Stomach (tissue), 9 donors: ENCODE measurements around the gene THBD. TPM values are rescaled to one million over a fixed set of nuclear protein-coding genes. Genes with fewer than 3 reads are reported as not detected.

Experiments used
- DNase-seq, 2 donors: peaks; one replicate each; pipeline versions ENCODE4 v3.0.0 to v3.0.0-alpha.2; 2013 to 2019
- H3K27ac ChIP-seq, 5 donors: fragments of 200-600 bp in 4 of 5; sonication (generic) in 4 of 5; one replicate each; pipeline ENCODE4 v1.5.1; 2013 to 2019; ENCODE audit warnings: mild to moderate bottlenecking in 1 of 5, moderate library complexity in 1 of 5
- H3K27me3 ChIP-seq, 3 donors: fragments of 200-600 bp; sonication (generic); one replicate each; pipeline ENCODE4 v1.5.1; 2017 to 2019; ENCODE audit warnings: mixed run types in 1 of 3
- H3K36me3 ChIP-seq, 4 donors: fragments of 200-600 bp; sonication (generic); 1 replicate in 3 of 4; 2 replicates in 1 of 4; pipeline ENCODE4 v1.5.1; 2016 to 2019
- H3K4me1 ChIP-seq, 4 donors: fragments of 200-600 bp; sonication (generic); one replicate each; pipeline ENCODE4 v1.5.1; 2016 to 2019
- H3K4me3 ChIP-seq, 4 donors: fragments of 200-600 bp; sonication (generic) in 3 of 4; one replicate each; pipeline ENCODE4 v1.5.1; 2016 to 2019; ENCODE audit warnings: mild to moderate bottlenecking in 1 of 4
- H3K9me3 ChIP-seq, 4 donors: fragments of 200-600 bp; sonication (generic); one replicate each; pipeline ENCODE4 v1.5.1; 2016 to 2019
- CTCF ChIP-seq, 7 experiments: fragments of 450-650 bp in 4 of 7; fragments of 200-600 bp in 3 of 7; sonication (generic) in 3 of 7; IDR thresholded peaks; one replicate each; pipeline ENCODE4 v1.5.1; 2016 to 2019; ENCODE audit warnings: antibody characterized with exemption in 7 of 7, control low read depth in 2 of 7, mild to moderate bottlenecking in 1 of 7
- EP300 ChIP-seq: sonication (generic); formaldehyde crosslinking; IDR thresholded peaks from one replicate; pipeline ENCODE4 v1.6.1; 2017; ENCODE audit warnings: antibody characterized with exemption
- POLR2A ChIP-seq, 4 donors: fragments of 450-650 bp; IDR thresholded peaks; one replicate each; pipeline ENCODE4 v1.6.1; 2016; ENCODE audit warnings: antibody characterized with exemption in 4 of 4, control low read depth in 2 of 4, mild to moderate bottlenecking in 1 of 4, moderate library complexity in 1 of 4
- POLR2AphosphoS5 ChIP-seq, 3 donors: sonication (generic); formaldehyde crosslinking; IDR thresholded peaks; one replicate each; pipeline ENCODE4 v1.6.1; 2016; ENCODE audit warnings: antibody characterized with exemption in 3 of 3
- WGBS, 5 donors: extraction: QIAGEN DNeasy Blood & Tissue Kit in 3 of 5; methylation state at CpG; one replicate each; pipeline versions ENCODE4 v1.1.5 to v1.1.7; 2013 to 2018; 5-methylcytosine and 5-hydroxymethylcytosine counted together
- intact Hi-C: fragments of 100-400 bp; cut with DNase I; formaldehyde crosslinking; loops from one replicate; pipeline ENCODE4 v1.15.1; 2023; ENCODE audit warnings: low total_unique reads
- polyA plus RNA-seq, 3 donors: library from polyadenylated mRNA; stranded (reverse); fragments of 200-250 nt; gene quantifications; one replicate each; pipeline ENCODE4 v1.2.3, GENCODE V29; 2013
- total RNA-seq, 5 donors: library from RNA; depleted of rRNA; stranded (reverse); fragments of >200 nt; gene quantifications; one replicate each; pipeline versions ENCODE4 v1.1.0 to v1.2.3, GENCODE V29; 2014 to 2016
- donor health status: healthy with polysubstance abuse.
- donor health status: Bipolar disorder and iron deficiency.
- donor health status: healthy.

The THBD gene
- total and polyA plus RNA-seq, 8 donors = 2.7 to 83.5 (median 21.8) TPM

GRCh38 chr20:23032750-23033078, 16.8 kb downstream of the THBD start:
- intact Hi-C loops = loop anchor here (10.0 kb wide), 1 partner anchor 338 kb away; no protein-coding TSS in a partner anchor
- no peaks in the 10 kb centered on the region for H3K9me3 ChIP-seq
- TF ChIP-seq EP300 (no peak), CTCF (IDR thresholded peaks at IDR 0.05) (no peak), POLR2AphosphoS5 (IDR thresholded peaks at IDR 0.05) (no peak), POLR2A (IDR thresholded peaks at IDR 0.05) (no peak)
- peaks cover 0 to 33% (median 15%) of the 10 kb centered on the region in 3 donors for H3K27me3 ChIP-seq
- WGBS, 5 donors = 65 to 88% (median 79%) methylated on average over 5 of the region's 5 CpGs
- no peaks in the 10 kb centered on the region for H3K36me3 ChIP-seq
- H3K27ac ChIP-seq = no peak overlapping the region
- no peak overlapping the region for H3K4me3 ChIP-seq
- peaks cover 5 to 8% (median 8%) of the 10 kb centered on the region in 4 donors for H3K4me1 ChIP-seq
- DNase-seq = no peak

GRCh38 chr20:23032056-23032749, 17.3 kb downstream of the THBD start:
- Histone ChIP-seq H3K9me3 (no peaks in the 10 kb centered on the region), H3K4me1 (peaks cover 5 to 8% (median 8%) of the 10 kb centered on the region in 4 donors), H3K36me3 (no peaks in the 10 kb centered on the region), H3K27ac (no peak overlapping the region), H3K4me3 (no peak overlapping the region), H3K27me3 (peaks cover 0 to 33% (median 15%) of the 10 kb centered on the region in 3 donors)
- TF ChIP-seq POLR2AphosphoS5 (IDR thresholded peaks at IDR 0.05) = no peak
- no peak for TF ChIP-seq CTCF (IDR thresholded peaks at IDR 0.05)
- no peak for TF ChIP-seq EP300
- TF ChIP-seq POLR2A (IDR thresholded peaks at IDR 0.05) = no peak
- no peak for DNase-seq
- intact Hi-C loops = loop anchor here (10.0 kb wide), 1 partner anchor 337 kb away; no protein-coding TSS in a partner anchor
- WGBS, 5 donors = 78 to 90% (median 84%) methylated on average over 6 of the region's 6 CpGs

- peaks cover 5 to 8% (median 8%) of the 10 kb centered on the region in 4 donors for H3K4me1 ChIP-seq
- DNase-seq = no peak
- H3K4me3 ChIP-seq = no peak overlapping the region
- 87 to 98% (median 94%) methylated on average over 6 of the region's 6 CpGs for WGBS, 5 donors
- no peak overlapping the region for H3K27ac ChIP-seq
- H3K27me3 ChIP-seq = peaks cover 0 to 26% (median 15%) of the 10 kb centered on the region in 3 donors
- no peaks in the 10 kb centered on the region for H3K9me3 ChIP-seq
- H3K36me3 ChIP-seq = no peaks in the 10 kb centered on the region
- TF ChIP-seq POLR2AphosphoS5 (IDR thresholded peaks at IDR 0.05) (no peak), EP300 (no peak), CTCF (IDR thresholded peaks at IDR 0.05) (no peak), POLR2A (IDR thresholded peaks at IDR 0.05) (no peak)
- intact Hi-C loops = loop anchor here (10.0 kb wide), 1 partner anchor 337 kb away; no protein-coding TSS in a partner anchor
These were observed 18.1 kb downstream of the THBD start for GRCh38 chr20:23031346-23031745.

GRCh38 chr20:23029324-23029723, 20.1 kb downstream of the THBD start:
- Histone ChIP-seq H3K27me3 (peaks cover 0 to 6% (median 0%) of the 10 kb centered on the region in 3 donors), H3K36me3 (no peaks in the 10 kb centered on the region), H3K4me1 (no peaks in the 10 kb centered on the region), H3K27ac (no peak overlapping the region), H3K9me3 (no peaks in the 10 kb centered on the region), H3K4me3 (no peak overlapping the region)
- intact Hi-C loops = no loop called here
- whole genome bisulfite sequencing, 5 donors = 71 to 85% (median 80%) methylated on average over 4 of the region's 4 CpGs
- no peak for TF ChIP-seq EP300
- no peak for TF ChIP-seq POLR2A (IDR thresholded peaks at IDR 0.05)
- TF ChIP-seq CTCF (IDR thresholded peaks at IDR 0.05) = no peak
- no peak for TF ChIP-seq POLR2AphosphoS5 (IDR thresholded peaks at IDR 0.05)
- DNase-seq = no peak
